Naive thymus-derived CD4-positive, alpha-beta T cell (primary cell): ENCODE measurements around the gene VIL1. TPM values are rescaled to one million over a fixed set of nuclear protein-coding genes. Genes with fewer than 3 reads are reported as not detected.
A peak's percentile ranks its signal among the peaks of the same experiment; 100 is the strongest.

ENCODE experiments used
- ATAC-seq: fragments of 150-1000 bp; cut with Tn5 transposase; 2 replicates; pipeline ENCODE4 v1.10.0; 2021; ENCODE audit warnings: mild to moderate bottlenecking, moderate library complexity
- CTCF ChIA-PET: fragments of 350-600 bp; sonication (Branson Sonifier 250); formaldehyde crosslinking; loops from one replicate; lab custom pipeline; 2021; ENCODE audit warnings: antibody characterized with exemption; lab: Charles Lee
- POLR2A ChIA-PET: fragments of 350-600 bp; sonication (Branson Sonifier 250); formaldehyde crosslinking; loops from one replicate; lab custom pipeline; 2021; ENCODE audit warnings: antibody characterized with exemption, inconsistent platforms; lab: Charles Lee
- DNase-seq, 9 donors: peaks; one replicate each; pipeline versions ENCODE4 v3.0.0 to v3.0.0-alpha.2; 2020 to 2022; ENCODE audit warnings: mixed read lengths in 1 of 9
- H3K27ac ChIP-seq: one replicate; pipeline ENCODE4 v1.7.0; 2013; ENCODE audit warnings: mild to moderate bottlenecking, low read depth, low read length, moderate library complexity
- H3K27me3 ChIP-seq, 2 donors: one replicate each; pipeline ENCODE4 v1.7.0; 2013; ENCODE audit warnings: low read length in 2 of 2, mild to moderate bottlenecking in 2 of 2, moderate library complexity in 2 of 2; ENCODE audit not compliant: control insufficient read depth in 2 of 2, insufficient read depth in 2 of 2
- H3K36me3 ChIP-seq, 3 experiments: 1 replicate in 2 of 3; 2 replicates in 1 of 3; pipeline ENCODE4 v1.7.0; 2013; ENCODE audit warnings: low read length in 3 of 3, mild to moderate bottlenecking in 3 of 3, moderate library complexity in 1 of 3; ENCODE audit not compliant: insufficient read depth in 3 of 3, control insufficient read depth in 2 of 3
- H3K4me1 ChIP-seq, 2 donors: one replicate each; pipeline ENCODE4 v1.7.0; 2013; ENCODE audit warnings: low read length in 2 of 2, mild to moderate bottlenecking in 2 of 2, moderate library complexity in 1 of 2; ENCODE audit not compliant: control insufficient read depth in 2 of 2, insufficient read depth in 2 of 2
- H3K4me3 ChIP-seq: 2 replicates; pipeline ENCODE4 v1.7.0; 2013; ENCODE audit warnings: mild to moderate bottlenecking, low read length
- H3K9me3 ChIP-seq, 3 experiments: 1 replicate in 2 of 3; 2 replicates in 1 of 3; pipeline ENCODE4 v1.7.0; 2013; ENCODE audit warnings: low read length in 3 of 3; ENCODE audit not compliant: control insufficient read depth in 2 of 3
- H3K27ac Mint-ChIP-seq, 9 donors: one replicate each; pipeline ENCODE4 v1.8.0; 2020 to 2022; ENCODE audit warnings: mixed read lengths in 9 of 9, mild to moderate bottlenecking in 8 of 9, moderate library complexity in 5 of 9, inconsistent platforms in 2 of 9
- H3K27me3 Mint-ChIP-seq, 5 donors: one replicate each; pipeline ENCODE4 v1.8.0; 2021 to 2022; ENCODE audit warnings: mixed read lengths in 5 of 5, mild to moderate bottlenecking in 1 of 5
- H3K36me3 Mint-ChIP-seq, 5 donors: one replicate each; pipeline ENCODE4 v1.8.0; 2020 to 2022; ENCODE audit warnings: mixed read lengths in 5 of 5, mild to moderate bottlenecking in 3 of 5, inconsistent platforms in 1 of 5
- H3K4me1 Mint-ChIP-seq, 7 donors: one replicate each; pipeline ENCODE4 v1.8.0; 2020 to 2022; ENCODE audit warnings: mixed read lengths in 7 of 7, mild to moderate bottlenecking in 3 of 7, inconsistent platforms in 1 of 7
- H3K4me3 Mint-ChIP-seq, 10 donors: one replicate each; pipeline ENCODE4 v1.8.0; 2020 to 2022; ENCODE audit warnings: mild to moderate bottlenecking in 10 of 10, mixed read lengths in 10 of 10, moderate library complexity in 6 of 10, inconsistent platforms in 2 of 10
- H3K9me3 Mint-ChIP-seq, 11 donors: one replicate each; pipeline ENCODE4 v1.8.0; 2020 to 2022; ENCODE audit warnings: mixed read lengths in 11 of 11, mild to moderate bottlenecking in 4 of 11, inconsistent platforms in 1 of 11, moderate library complexity in 1 of 11
- intact Hi-C, 2 donors: fragments of 100-400 bp; cut with micrococcal nuclease; formaldehyde crosslinking; loops; one replicate each; pipeline ENCODE4 v1.15.1; 2023
- polyA plus RNA-seq, 2 donors: library from polyadenylated mRNA; unstranded; fragments of 300-500 nt; fragmentation: Illumina TruSeq; gene quantifications; one replicate each; pipeline ENCODE4 v1.2.3, GENCODE V29; 2021
- total RNA-seq, 6 experiments: library from RNA in 5 of 6; stranded (reverse) in 5 of 6; gene quantifications; 1 replicate in 5 of 6; 2 replicates in 1 of 6; pipeline ENCODE4 v1.2.3 and lab custom pipeline; 2021 to 2026

Gene VIL1
- total and polyA plus RNA-seq, 7 experiments from 2014 or later: 0.10 to 0.69 (median 0.15) TPM; not detected in 2

DNA sequence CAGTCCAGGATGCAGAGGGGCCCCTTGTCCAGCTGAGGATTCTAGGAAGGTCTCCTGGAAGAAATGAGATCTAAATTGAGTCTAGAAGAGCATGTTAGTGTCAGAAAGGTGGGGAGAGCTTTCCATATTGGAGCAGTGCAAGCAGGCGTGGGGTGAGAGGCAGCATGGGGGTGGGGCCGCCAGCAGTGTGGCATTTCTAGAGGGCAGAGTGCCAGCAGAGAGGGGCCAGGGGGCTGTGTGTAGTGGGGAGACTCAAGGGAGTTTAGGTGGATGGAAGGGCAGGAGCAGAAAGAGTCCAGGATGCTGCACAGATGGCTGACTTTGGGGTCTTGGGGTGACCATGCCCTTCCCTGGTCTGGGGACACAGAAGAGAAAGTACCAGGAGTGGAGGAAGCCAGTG is 2.1 kb downstream of the VIL1 start:
- no peaks in the 10 kb centered on the region for H3K27me3 ChIP-seq
- POLR2A ChIA-PET: no interaction called here
- intact Hi-C loops: no loop called here
- H3K27ac ChIP-seq: no peak overlapping the region
- no peaks in the 10 kb centered on the region for H3K36me3 Mint-ChIP-seq
- no peak for DNase-seq
- H3K4me3 ChIP-seq: no peak overlapping the region
- no peaks in the 10 kb centered on the region for H3K4me1 ChIP-seq
- no peak overlapping the region for H3K4me3 Mint-ChIP-seq
- H3K27ac Mint-ChIP-seq: peak overlapping the region in 1 of 9 donors; percentile 81
- no peaks in the 10 kb centered on the region for H3K9me3 ChIP-seq
- no peak for ATAC-seq
- CTCF ChIA-PET: no interaction called here
- no peaks in the 10 kb centered on the region for H3K27me3 Mint-ChIP-seq
- H3K9me3 Mint-ChIP-seq: peaks cover 0 to 2% (median 0%) of the 10 kb centered on the region in 11 donors
- peaks cover 0 to 4% (median 0%) of the 10 kb centered on the region in 7 donors for H3K4me1 Mint-ChIP-seq
- no peaks in the 10 kb centered on the region for H3K36me3 ChIP-seq

DNA sequence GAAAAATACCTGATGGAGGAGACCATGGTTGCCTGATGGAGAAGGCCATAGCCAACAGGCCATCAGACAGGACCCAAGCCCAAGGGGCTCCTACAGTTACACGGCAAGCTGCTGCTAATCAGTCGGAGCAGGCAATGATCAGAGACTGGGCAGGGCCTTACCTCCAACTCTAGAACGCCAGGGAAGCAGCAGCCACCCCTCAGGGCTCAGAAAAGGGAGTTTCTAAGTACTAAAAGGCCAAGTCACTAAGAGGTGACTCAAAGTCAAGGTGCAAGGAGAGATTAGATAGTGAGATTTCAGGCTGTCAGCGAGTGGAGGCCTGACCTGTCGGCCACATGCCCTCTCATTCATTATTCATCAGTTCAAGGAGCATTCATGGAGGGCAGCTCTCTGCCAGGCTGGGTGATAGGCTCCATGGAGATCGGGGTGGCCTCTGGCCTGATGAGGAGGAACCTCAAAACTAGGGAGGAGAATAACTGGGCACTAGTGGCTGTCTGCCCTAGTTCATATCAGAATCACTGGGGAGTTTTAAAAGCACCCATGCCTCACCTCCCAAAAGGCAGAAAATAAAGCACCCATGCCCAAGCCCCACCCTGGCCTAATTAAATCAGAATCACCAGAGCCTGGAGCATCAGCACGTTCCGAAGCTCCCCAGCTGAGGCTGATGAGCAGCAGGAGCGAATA is 3.6 kb downstream of the VIL1 start:
- DNase-seq (no peak), ATAC-seq (no peak)
- ChIA-PET CTCF (no interaction called here), POLR2A (interaction anchor here (0.5 kb wide), 1 partner anchor 9 kb away, joined by 3 read pairs; no protein-coding TSS in a partner anchor)
- Mint-ChIP-seq H3K4me3 (no peak overlapping the region), H3K27ac (peak overlapping the region in 2 of 9 donors; percentile 32 to 81), H3K4me1 (peaks cover 0 to 4% (median 0%) of the 10 kb centered on the region in 7 donors), H3K36me3 (no peaks in the 10 kb centered on the region), H3K27me3 (no peaks in the 10 kb centered on the region), H3K9me3 (peaks cover 0 to 2% (median 0%) of the 10 kb centered on the region in 11 donors)
- Histone ChIP-seq H3K9me3 (no peaks in the 10 kb centered on the region), H3K36me3 (no peaks in the 10 kb centered on the region), H3K27me3 (no peaks in the 10 kb centered on the region), H3K4me1 (no peaks in the 10 kb centered on the region), H3K4me3 (no peak overlapping the region), H3K27ac (no peak overlapping the region)
- intact Hi-C loops: no loop called here

GRCh38 chr2:218423584-218423983 is 4.7 kb downstream of the VIL1 start:
- Mint-ChIP-seq H3K36me3 (no peaks in the 10 kb centered on the region), H3K9me3 (peaks cover 0 to 2% (median 0%) of the 10 kb centered on the region in 11 donors), H3K27me3 (no peaks in the 10 kb centered on the region), H3K4me3 (no peak overlapping the region), H3K4me1 (peaks cover 0 to 4% (median 0%) of the 10 kb centered on the region in 7 donors), H3K27ac (peak overlapping the region in 1 of 9 donors; percentile 48)
- intact Hi-C loops: no loop called here
- CTCF ChIA-PET: no interaction called here
- Histone ChIP-seq H3K4me3 (no peak overlapping the region), H3K9me3 (no peaks in the 10 kb centered on the region), H3K4me1 (no peaks in the 10 kb centered on the region), H3K36me3 (no peaks in the 10 kb centered on the region), H3K27me3 (peaks cover 0 to 4% of the 10 kb centered on the region in 2 donors), H3K27ac (no peak overlapping the region)
- DNase-seq (no peak), ATAC-seq (no peak)
- POLR2A ChIA-PET: no interaction called here

DNA sequence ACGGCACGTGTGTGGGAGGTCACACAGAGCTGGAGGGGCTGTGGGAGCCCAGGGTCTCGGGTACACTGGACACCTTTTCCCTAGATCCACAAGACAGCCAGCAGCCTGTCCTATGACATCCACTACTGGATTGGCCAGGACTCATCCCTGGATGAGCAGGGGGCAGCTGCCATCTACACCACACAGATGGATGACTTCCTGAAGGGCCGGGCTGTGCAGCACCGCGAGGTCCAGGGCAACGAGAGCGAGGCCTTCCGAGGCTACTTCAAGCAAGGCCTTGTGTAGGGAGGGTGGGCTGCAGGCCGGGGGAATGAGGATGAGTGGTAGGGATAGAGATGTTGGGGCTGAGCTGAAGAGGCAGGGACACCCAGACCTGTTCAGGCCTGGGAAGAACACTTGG is 6.6 kb downstream of the VIL1 start:
- ATAC-seq: peak; percentile 8
- ChIA-PET CTCF (no interaction called here), POLR2A (interaction anchor here (1.1 kb wide), 1 partner anchor 19 kb away, joined by 3 read pairs; no protein-coding TSS in a partner anchor)
- Histone ChIP-seq H3K27me3 (peaks cover 0 to 4% of the 10 kb centered on the region in 2 donors), H3K36me3 (no peaks in the 10 kb centered on the region), H3K27ac (no peak overlapping the region), H3K4me3 (no peak overlapping the region), H3K4me1 (no peaks in the 10 kb centered on the region), H3K9me3 (no peaks in the 10 kb centered on the region)
- no peak for DNase-seq
- Mint-ChIP-seq H3K27ac (no peak overlapping the region), H3K4me1 (peaks cover 0 to 2% (median 0%) of the 10 kb centered on the region in 7 donors), H3K27me3 (peaks cover 0 to 3% (median 0%) of the 10 kb centered on the region in 5 donors), H3K4me3 (no peak overlapping the region), H3K9me3 (peaks cover 0 to 2% (median 0%) of the 10 kb centered on the region in 11 donors), H3K36me3 (no peaks in the 10 kb centered on the region)
- intact Hi-C loops: no loop called here

DNA sequence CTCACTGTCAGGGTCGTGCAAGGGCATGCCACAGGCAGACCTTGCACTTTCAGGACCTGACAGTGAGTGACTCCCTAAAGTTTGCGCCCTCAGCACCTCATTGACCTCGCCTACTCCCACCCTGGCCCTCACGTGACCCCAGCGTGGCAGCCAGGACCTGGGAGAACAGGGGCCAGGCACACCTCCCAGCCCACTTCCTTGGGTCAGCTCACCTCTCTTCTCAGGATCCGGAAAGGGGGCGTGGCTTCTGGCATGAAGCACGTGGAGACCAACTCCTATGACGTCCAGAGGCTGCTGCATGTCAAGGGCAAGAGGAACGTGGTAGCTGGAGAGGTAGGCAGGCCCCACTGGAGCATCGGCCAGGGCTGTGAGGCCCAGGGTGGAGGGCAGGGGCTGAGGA is 8.8 kb downstream of the VIL1 start:
- intact Hi-C loops: no loop called here
- Mint-ChIP-seq H3K27me3 (peaks cover 0 to 3% (median 0%) of the 10 kb centered on the region in 5 donors), H3K27ac (no peak overlapping the region), H3K4me3 (no peak overlapping the region), H3K9me3 (no peaks in the 10 kb centered on the region), H3K4me1 (peaks cover 0 to 2% (median 0%) of the 10 kb centered on the region in 7 donors), H3K36me3 (no peaks in the 10 kb centered on the region)
- no peak for DNase-seq
- ATAC-seq: no peak
- no peaks in the 10 kb centered on the region for H3K36me3 ChIP-seq
- H3K27ac ChIP-seq: no peak overlapping the region
- CTCF ChIA-PET: no interaction called here
- H3K4me3 ChIP-seq: no peak overlapping the region
- POLR2A ChIA-PET: no interaction called here
- H3K4me1 ChIP-seq: no peaks in the 10 kb centered on the region
- H3K9me3 ChIP-seq: no peaks in the 10 kb centered on the region
- peaks cover 0 to 4% of the 10 kb centered on the region in 2 donors for H3K27me3 ChIP-seq

GRCh38 chr2:218428846-218429558 is 10.1 kb downstream of the VIL1 start:
- Mint-ChIP-seq H3K27ac (no peak overlapping the region), H3K4me3 (no peak overlapping the region), H3K4me1 (peaks cover 0 to 2% (median 0%) of the 10 kb centered on the region in 7 donors), H3K9me3 (no peaks in the 10 kb centered on the region), H3K36me3 (no peaks in the 10 kb centered on the region), H3K27me3 (peaks cover 0 to 3% (median 0%) of the 10 kb centered on the region in 5 donors)
- ChIA-PET CTCF (no interaction called here), POLR2A (no interaction called here)
- Histone ChIP-seq H3K9me3 (no peaks in the 10 kb centered on the region), H3K36me3 (no peaks in the 10 kb centered on the region), H3K27ac (no peak overlapping the region), H3K4me3 (no peak overlapping the region), H3K4me1 (no peaks in the 10 kb centered on the region), H3K27me3 (peaks cover 0 to 4% of the 10 kb centered on the region in 2 donors)
- ATAC-seq (no peak), DNase-seq (no peak)
- intact Hi-C loops: no loop called here
